HG03135 (cell line): ENCODE results near the gene TGM4.
"Not testable (repeated sequence)": the region's sequence is repeated elsewhere in the genome, so short reads cannot be mapped to it uniquely, and the experiment has no call there.

ENCODE experiments used
- ATAC-seq: cut with Tn5 transposase; IDR thresholded peaks from one replicate; pipeline ENCODE4 v1.9.1; 2021; ENCODE audit warnings: mild to moderate bottlenecking, moderate library complexity; ENCODE audit not compliant: unreplicated experiment

The TGM4 gene

GRCh38 chr3:44913868-44914468, 39.6 kb downstream of the TGM4 start:
- ATAC-seq = no peak

DNA sequence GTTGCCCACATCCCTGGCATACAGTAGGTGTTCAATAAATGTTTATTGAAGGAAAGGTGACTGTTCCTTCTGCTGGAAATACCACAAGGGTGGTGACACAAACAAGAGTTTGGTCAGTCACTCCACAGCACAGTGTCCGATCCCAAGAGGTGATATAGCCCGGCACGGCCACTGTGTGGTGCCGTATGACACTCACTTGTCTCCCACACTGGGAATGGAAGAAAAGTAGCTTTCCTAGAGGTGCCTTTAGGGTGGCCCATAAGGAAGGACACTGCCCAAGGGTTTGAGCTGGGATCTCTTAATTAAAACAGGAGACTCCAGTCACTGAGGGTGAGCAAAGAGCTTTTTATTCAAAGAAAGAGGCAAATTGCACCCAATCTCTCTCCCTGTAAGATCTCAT, 40.5 kb downstream of the TGM4 start:
- ATAC-seq = no peak

- ATAC-seq = no peak
These were observed 41.5 kb downstream of the TGM4 start for GRCh38 chr3:44915702-44916438.

GRCh38 chr3:44918087-44918486, 43.7 kb downstream of the TGM4 start:
- ATAC-seq = no peak

- no peak for ATAC-seq
These were observed 44.2 kb downstream of the TGM4 start for GRCh38 chr3:44918581-44918980.

DNA sequence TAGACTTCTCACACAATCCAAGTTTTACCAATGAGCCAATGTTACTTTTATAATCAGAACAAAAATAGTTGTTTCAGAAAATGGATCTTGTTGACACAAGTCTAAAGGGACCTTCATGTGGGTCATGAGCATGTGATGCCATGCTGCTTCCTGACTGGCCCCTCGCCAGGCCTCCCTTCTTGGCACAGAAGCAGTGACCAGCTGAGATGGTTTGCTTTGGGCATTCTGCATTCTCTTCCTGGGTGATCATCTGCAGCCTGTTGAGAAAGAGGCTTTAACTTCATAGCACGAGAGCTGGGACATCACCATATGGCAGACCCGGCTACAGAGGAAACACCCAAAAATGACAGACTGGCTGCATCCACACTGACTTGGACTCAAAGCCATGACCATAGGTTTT, 45.7 kb downstream of the TGM4 start:
- ATAC-seq = no peak

DNA sequence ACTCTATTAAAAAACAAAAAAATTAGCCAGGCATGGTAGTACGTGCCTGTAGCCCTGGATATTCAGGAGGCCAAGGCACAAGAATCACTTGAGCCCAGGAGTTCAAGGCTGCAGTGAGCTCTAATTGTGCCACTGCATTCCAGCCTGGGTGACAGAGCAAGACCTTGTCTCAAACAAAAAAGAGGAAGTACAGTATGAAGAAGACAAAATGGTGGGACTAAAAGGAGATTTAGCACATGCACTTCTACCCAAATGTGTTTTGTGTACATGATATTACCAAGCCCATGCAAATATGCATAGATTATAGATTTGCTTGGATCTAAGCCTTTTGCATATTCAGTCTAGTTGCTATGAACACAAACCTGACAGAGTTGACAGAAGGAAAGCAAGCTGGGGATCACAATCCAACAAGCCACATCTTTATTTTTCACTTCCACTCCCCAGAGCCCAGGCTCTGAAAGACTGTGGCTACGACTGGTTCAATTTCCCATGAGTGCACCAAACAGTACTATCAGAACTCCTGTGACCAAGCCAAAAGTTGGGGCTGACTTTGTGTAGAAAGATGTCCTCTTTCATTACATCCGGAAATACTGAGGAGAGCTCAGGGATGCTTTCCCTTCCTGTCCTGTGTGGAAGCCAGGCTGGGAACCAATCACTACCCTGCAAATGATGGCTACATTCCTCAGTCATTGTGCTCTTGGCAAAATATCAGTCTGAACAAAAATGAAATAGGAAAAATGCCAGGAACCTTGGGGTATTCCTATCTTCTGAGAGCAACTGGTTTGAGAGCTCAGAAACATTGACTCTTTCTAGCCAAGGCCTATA, 49.4 kb downstream of the TGM4 start:
- no peak for ATAC-seq

DNA sequence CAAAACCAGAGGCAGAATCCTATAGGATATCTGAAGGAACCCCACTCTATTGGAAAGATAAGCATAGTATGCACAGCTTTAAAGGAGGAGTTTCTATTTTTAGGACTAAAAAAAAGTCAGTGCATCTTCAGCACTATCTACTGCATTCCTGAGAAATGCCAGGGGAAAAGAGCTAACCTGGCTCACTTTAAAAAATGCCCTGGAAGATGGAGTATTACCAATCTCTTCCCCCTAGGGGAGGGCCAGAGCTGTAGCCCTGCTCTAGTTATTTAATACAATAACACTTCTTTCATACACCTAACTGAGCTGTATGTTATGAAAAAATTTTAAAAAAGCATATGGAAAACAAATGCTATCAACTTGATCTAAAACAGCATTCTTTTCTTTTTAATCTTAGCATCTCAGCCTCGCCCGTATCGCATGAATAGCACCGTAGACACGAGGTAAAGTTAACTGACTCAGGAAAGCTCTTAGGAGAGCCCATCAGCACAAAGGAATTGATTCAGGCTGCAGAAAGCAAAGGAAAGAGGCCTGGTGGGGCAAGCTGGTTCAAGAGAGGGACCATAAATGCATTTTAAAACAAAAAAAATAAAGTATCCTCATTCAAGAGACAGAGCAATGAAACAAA, 50.2 kb downstream of the TGM4 start:
- ATAC-seq = no peak

DNA sequence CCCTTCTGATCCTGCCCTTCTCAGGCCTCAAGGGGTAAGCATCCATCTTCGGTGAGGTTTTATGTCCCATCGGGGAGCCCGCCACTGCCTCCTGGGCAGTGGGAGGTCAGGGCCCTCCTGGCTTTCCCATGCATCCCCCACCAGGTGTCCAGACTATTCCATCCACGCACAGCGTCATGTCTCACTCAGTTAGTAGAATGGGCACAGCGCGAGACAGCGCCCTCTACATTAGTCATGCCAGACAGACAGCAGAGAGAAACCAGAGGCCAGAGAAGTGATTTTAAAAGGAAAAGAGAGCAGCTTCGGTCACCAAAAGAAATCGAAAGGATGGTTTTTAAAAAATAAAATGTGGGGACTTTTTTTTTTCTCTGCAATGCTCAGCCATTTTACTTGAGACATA, 51.8 kb downstream of the TGM4 start:
- no peak for ATAC-seq

DNA sequence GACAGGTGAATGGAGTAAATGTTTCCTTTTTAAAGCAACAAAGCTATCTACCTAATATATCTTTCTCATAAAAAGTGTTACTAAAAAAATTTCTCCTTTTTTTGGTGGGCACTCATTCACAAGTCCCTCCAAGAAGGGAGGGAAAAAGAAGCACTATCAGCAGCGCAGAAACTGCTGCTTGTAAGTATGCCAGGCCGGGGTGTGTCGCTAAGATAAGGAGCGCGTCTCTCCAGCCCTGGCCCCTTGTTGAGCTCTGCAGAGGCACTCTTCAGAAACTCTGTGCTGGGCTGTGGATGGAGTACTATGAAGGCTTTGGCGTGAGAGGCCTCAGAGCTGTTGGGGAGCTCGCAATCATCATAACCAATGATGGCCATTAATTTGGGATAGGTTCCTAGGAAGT, 52.5 kb downstream of the TGM4 start:
- no peak for ATAC-seq

DNA sequence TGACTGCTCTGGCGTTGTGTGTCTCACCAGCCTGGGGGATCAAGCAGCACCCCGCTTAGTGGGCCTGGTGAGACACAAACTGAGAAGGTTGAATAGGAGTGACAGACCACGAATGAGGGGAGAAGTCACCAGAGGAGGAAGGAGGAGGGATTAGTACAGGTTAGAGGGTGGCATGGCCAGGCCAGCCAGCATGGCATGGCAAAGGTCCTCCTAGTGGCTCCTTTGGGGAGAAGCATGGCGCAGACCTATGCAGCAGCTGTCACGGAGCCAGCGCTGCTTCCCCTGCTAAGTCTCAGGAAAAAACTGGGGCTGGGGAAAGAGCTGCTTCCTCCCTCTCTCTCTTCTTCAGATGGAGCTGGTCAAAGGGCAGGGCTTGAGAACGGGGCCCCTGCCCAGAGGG, 53.0 kb downstream of the TGM4 start:
- ATAC-seq = no peak

GRCh38 chr3:44929782-44930181, 55.4 kb downstream of the TGM4 start:
- no peak for ATAC-seq

GRCh38 chr3:44930911-44931310, 56.5 kb downstream of the TGM4 start:
- ATAC-seq = no peak

GRCh38 chr3:44931791-44932190, 57.4 kb downstream of the TGM4 start:
- no peak for ATAC-seq

DNA sequence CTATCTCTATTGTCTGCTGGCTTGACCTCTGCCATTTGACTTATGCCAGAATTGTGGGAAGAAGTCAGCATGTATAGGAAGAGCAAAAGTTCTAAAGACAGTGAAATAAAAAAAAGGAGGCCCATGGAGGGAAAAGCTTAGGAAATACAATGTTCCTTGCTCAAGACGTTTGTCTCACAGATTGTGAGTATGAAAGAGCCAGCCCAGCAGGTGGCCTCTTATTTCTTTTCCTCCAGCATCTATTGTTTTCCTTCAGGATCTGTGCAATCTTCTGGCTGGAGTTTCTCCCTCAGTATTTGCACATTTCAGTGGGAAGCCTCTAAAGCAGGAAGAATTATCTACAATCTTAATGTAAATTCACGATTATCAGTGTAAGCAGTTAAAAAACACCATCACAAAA, 57.9 kb downstream of the TGM4 start:
- no peak for ATAC-seq

DNA sequence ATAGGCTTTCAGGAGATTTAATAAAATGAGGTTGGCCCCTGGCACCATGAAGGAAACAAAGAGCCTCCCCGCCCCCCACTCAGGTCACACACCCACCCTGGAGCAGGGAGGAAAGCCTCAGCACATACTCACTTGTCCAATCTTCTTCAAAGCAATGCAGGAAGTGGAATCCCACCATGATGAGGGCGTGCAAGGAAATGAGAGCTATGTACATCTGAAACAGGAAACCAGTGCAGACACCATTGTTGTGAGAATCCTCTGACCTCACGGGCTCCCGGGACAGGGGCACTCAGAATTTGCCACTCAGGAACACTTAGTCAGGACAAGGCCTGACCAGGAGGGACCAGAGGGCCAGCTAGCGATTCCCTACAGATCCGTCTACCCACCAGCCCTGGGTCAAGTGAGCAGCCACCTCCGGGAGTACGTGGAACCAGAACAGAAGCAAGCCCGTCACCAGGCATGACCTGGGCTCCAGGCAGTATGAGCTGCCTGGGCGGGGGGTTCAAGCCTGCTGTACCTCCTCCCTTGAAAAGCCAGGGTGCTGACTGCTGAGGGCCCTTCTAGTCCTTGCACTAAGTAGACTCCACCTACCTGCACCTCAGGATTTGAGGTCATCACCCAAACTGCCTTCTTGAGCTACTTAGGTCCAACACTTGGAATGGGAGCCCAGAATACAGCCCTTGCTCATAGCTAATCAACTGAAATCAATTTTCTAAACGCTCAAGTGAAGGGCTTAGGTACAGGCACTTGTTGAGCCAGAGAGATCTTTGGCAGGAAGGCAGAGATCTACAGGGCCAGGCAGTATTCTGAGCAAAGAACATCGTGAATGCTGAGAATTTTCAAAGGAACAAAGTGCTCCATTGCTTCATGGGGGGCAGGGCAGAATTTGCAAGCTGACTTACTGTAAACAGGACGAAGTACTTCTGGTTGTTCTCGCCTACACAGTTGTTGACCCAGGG, 58.9 kb downstream of the TGM4 start:
- ATAC-seq = no peak

GRCh38 chr3:44939581-44940036, 65.2 kb downstream of the TGM4 start:
- no peak for ATAC-seq

DNA sequence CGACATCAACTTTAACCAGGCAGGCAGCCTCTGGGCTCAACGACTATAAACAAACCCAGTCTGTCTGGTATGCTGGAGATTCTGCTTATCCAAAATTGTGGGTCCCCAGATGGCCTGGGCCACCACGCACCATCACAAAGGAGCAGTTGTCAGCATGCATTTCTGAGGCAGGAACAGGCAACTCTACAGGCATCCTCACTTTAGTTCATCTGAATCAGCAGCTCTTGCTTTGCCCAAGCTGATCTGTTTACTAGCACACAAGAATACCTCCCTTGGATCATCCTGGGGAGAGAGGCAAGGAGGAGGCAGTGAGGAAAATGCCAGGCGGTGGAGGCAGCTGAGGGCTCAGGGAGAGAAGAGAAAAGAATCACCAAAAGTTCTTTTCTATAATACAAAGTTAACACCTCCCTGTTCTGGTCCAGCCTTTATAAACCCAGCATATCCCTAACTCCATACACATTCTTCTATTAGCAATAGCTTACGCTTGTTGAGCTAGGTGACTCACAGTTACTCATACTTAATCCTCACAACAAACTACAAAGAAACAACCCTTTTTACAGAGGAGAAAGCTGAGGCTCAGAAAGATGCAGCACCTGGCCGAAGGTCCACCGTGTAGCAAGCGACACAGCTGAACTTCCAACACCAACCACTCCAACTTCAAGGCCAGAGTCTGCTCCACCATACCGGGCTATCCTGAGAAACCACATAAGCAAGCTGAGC, 68.0 kb downstream of the TGM4 start:
- no peak for ATAC-seq

DNA sequence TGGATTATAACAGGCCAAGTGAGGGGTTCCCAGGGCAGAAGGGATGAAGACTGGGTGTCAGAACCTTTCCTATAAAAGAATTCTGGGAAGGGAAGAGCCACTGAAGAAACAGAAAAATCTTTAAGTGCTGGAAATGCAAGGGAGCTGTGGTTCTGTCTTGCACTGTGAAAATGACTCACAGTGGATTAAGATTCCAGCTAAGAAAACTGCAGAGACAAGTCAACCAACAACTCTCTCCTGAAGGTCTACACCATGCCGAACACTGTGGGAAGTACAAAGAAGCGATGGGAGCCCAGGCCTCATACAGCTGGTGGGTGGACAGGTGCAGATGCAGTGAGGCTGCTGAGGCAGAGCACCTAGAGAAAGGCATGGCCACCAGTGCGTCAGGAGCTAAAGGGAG, 73.8 kb downstream of the TGM4 start:
- ATAC-seq = no peak

- ATAC-seq = not testable (repeated sequence)
These were observed 75.4 kb downstream of the TGM4 start for GRCh38 chr3:44949770-44950169.
